ENCODE results near the gene URB2. TPM values are rescaled to one million over a fixed set of nuclear protein-coding genes. Genes with fewer than 3 reads are reported as not detected.
A peak's percentile ranks its signal among the peaks of the same experiment; 100 is the strongest.

The URB2 gene
- total and polyA plus RNA-seq, 2 of the 13 experiments (the other 11 are each of a cell fraction or from before 2014, with no cell fraction given) = 4.0 to 17.6 TPM

GRCh38 chr1:229625915-229626831, at the start of gene URB2, which contains the start of gene TAF5L (continued):
- TF ChIP-seq, protein P1, sequence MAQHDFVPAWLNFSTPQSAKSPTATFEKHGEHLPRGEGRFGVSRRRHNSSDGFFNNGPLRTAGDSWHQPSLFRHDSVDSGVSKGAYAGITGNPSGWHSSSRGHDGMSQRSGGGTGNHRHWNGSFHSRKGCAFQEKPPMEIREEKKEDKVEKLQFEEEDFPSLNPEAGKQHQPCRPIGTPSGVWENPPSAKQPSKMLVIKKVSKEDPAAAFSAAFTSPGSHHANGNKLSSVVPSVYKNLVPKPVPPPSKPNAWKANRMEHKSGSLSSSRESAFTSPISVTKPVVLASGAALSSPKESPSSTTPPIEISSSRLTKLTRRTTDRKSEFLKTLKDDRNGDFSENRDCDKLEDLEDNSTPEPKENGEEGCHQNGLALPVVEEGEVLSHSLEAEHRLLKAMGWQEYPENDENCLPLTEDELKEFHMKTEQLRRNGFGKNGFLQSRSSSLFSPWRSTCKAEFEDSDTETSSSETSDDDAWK (CRISPR knock-in tag; IDR thresholded peaks at IDR 0.05) = no peak
- TF ChIP-seq SRSF1 (optimal IDR thresholded peaks at IDR 0.05; ENCODE audit: low read depth, low read length) (peak; percentile 68), HNF4G (IDR thresholded peaks at IDR 0.05; ENCODE audit: borderline replicate concordance, low read depth, low read length) (no peak; the same call in 1 of the 2 replicates), HNF4G (CRISPR knock-in tag; IDR thresholded peaks at IDR 0.05; ENCODE audit: borderline replicate concordance, low read depth) (no peak), ZNF484 (CRISPR knock-in tag; IDR thresholded peaks at IDR 0.05; ENCODE audit: borderline replicate concordance, low read depth) (no peak), BRCA1 (CRISPR knock-in tag; IDR thresholded peaks at IDR 0.05) (no peak), CEBPB (IDR thresholded peaks at IDR 0.05; ENCODE audit: borderline replicate concordance, low read depth, low read length) (no peak), MLLT10 (CRISPR knock-in tag; IDR thresholded peaks at IDR 0.05) (no peak), SMAD1 (CRISPR knock-in tag; IDR thresholded peaks at IDR 0.05; ENCODE audit: borderline replicate concordance, low read depth) (0 out of 2 replicates have a peak, but pooled peaks have one; percentile 58), ZFP90 (CRISPR knock-in tag; IDR thresholded peaks at IDR 0.05; ENCODE audit: borderline replicate concordance) (no peak; the same call in 1 of the 2 replicates), BCLAF1 (IDR thresholded peaks at IDR 0.05) (no peak), ZNF614 (CRISPR knock-in tag; IDR thresholded peaks at IDR 0.05; ENCODE audit: borderline replicate concordance) (no peak)
- TF ChIP-seq, protein P2, sequence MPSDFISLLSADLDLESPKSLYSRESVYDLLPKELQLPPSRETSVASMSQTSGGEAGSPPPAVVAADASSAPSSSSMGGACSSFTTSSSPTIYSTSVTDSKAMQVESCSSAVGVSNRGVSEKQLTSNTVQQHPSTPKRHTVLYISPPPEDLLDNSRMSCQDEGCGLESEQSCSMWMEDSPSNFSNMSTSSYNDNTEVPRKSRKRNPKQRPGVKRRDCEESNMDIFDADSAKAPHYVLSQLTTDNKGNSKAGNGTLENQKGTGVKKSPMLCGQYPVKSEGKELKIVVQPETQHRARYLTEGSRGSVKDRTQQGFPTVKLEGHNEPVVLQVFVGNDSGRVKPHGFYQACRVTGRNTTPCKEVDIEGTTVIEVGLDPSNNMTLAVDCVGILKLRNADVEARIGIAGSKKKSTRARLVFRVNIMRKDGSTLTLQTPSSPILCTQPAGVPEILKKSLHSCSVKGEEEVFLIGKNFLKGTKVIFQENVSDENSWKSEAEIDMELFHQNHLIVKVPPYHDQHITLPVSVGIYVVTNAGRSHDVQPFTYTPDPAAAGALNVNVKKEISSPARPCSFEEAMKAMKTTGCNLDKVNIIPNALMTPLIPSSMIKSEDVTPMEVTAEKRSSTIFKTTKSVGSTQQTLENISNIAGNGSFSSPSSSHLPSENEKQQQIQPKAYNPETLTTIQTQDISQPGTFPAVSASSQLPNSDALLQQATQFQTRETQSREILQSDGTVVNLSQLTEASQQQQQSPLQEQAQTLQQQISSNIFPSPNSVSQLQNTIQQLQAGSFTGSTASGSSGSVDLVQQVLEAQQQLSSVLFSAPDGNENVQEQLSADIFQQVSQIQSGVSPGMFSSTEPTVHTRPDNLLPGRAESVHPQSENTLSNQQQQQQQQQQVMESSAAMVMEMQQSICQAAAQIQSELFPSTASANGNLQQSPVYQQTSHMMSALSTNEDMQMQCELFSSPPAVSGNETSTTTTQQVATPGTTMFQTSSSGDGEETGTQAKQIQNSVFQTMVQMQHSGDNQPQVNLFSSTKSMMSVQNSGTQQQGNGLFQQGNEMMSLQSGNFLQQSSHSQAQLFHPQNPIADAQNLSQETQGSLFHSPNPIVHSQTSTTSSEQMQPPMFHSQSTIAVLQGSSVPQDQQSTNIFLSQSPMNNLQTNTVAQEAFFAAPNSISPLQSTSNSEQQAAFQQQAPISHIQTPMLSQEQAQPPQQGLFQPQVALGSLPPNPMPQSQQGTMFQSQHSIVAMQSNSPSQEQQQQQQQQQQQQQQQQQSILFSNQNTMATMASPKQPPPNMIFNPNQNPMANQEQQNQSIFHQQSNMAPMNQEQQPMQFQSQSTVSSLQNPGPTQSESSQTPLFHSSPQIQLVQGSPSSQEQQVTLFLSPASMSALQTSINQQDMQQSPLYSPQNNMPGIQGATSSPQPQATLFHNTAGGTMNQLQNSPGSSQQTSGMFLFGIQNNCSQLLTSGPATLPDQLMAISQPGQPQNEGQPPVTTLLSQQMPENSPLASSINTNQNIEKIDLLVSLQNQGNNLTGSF (CRISPR knock-in tag; IDR thresholded peaks at IDR 0.05) = no peak
- TF ChIP-seq, protein P3, sequence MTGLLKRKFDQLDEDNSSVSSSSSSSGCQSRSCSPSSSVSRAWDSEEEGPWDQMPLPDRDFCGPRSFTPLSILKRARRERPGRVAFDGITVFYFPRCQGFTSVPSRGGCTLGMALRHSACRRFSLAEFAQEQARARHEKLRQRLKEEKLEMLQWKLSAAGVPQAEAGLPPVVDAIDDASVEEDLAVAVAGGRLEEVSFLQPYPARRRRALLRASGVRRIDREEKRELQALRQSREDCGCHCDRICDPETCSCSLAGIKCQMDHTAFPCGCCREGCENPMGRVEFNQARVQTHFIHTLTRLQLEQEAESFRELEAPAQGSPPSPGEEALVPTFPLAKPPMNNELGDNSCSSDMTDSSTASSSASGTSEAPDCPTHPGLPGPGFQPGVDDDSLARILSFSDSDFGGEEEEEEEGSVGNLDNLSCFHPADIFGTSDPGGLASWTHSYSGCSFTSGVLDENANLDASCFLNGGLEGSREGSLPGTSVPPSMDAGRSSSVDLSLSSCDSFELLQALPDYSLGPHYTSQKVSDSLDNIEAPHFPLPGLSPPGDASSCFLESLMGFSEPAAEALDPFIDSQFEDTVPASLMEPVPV (CRISPR knock-in tag; IDR thresholded peaks at IDR 0.05) = peak; percentile 43; the same call in 1 of the 2 replicates
